Activated CD4-positive, alpha-beta T cell treated with anti-CD3 and anti-CD28 coated beads, Interleukin-2, amount 50 U/mL, for 1 hour (primary cell): ENCODE data around the gene C1orf210.

ENCODE experiments used
- DNase-seq: peaks from one replicate; pipeline ENCODE4 v3.0.0-alpha.2; 2020

C1orf210 gene

GRCh38 chr1:43272161-43272560 is 13.2 kb downstream of the C1orf210 start:
- no peak for DNase-seq

DNA sequence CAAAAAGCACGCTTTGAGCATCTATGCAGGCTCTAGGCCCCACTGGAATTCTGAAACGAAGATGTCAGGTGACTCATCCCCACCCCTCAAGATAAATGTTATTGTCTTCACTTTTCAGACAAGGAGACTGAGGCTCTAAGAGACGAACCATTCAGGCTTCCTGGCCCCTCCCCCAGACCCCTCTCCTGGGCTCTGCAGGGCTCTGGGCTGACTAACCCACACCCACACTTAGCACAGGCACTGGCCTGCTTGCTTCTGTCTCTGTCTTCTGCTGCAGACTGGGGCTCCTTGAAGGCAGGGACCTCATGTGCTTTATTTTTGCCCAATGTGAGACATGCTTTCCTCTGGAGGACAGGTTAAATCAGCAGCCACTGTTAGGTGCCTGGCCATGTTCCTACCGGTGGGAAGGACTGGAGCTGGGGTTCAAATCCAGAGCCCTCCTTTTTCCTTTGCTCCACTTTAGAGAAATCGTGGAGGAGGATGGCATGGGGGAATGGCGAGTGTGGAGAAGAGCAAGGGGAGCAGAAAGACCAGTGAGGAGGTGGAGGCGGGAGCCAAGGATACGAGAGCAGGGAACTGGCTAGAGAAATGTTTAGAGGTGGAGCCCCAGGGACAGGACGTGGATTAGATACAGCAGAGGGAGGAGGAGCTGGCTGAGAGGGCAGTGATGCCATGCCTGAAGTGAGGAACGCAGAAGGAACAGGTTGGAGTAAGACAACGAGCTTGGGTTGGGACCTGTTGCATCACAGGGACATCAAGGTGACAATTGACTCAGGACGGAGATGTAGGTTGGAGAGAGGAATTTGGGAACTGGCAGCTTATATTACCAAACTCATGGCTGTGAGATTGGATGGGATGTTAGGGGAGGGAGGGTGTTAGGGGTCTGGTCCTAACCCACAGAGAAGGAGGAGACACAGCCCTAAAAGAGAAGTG is 13.9 kb downstream of the C1orf210 start:
- DNase-seq = no peak

DNA sequence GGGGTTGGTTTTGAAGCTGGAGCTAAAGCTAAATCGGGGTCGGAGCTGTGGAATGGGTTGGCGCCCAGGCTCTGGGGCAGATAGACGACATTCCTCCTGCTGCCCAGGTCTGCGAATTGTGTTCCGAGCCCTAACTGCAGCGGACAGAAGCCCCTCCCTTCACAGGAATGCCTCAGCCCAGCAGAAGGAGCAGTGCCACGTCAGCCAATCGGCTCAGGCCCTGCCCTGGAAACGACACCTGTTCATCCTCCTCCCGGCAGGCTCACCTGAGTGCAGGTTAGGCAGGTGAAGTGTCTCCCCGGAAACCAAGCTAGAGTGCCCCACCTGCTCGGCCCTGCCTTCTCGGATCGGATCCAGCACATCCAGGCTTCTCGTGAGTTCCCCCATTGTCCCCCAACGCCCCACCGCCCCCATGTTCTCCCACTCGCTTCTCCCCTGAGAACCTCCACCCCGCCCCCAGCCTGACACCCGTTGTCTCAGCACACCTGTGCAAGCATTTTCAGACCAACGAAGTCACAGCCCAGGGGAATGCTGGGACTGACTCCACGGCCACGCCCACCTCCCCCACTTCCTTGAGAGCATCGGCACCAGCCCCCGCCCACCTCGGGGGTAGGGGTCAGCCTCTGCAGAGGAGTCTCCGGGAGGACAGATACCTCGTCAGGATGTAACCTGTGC is 14.8 kb downstream of the C1orf210 start:
- DNase-seq = no peak

GRCh38 chr1:43269627-43270375 is 15.6 kb downstream of the C1orf210 start, which contains the start of gene TMEM125:
TMEM125 (plus strand) TSS chr1:43269983; CDS start chr1:43272723, 2,740 bp downstream.
- no peak for DNase-seq

GRCh38 chr1:43267818-43268425 is 17.5 kb downstream of the C1orf210 start:
- no peak for DNase-seq

DNA sequence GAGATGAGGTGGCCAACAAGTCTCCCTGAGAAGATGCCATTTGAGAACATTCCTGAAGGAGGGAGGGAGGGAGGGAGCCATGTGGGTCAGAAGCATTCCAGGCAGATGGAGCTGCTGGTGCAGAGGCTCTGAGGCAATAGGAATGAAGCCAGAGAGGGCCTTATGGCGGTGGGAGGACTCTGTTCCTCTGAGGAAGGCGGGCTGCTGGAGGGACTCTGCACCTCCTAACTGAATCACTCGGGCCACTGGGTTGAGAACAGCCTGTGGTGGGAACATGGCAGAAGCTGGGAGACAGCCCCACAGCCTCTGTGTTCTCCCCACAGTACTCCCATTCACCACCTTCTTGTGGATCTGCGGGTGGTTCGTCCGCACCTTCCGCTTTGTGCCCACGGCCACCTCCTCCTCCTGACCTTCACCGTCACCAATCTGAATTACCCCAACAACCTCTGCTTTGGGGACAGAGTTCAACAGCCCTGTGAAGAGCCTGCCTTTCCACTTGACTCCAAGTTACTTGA is 18.0 kb downstream of the C1orf210 start:
- DNase-seq = no peak

DNA sequence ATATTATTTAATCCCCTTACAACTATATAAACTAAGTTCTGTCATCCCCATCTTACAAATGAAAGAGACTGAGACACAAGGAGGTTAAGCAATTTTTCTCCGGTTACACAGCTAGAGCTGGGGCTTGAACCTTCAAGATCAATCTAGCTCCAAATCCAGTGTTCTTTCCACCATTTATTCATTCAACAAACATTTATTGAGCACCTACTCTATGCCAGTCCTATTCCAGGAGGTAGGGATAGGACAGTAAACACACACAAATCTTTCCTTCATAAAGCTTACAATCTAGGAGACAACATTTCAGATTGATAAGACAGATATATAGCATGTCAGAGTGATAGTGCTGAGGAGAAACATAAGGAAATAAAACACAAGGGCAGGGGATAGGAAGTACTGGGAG is 18.5 kb downstream of the C1orf210 start:
- DNase-seq = no peak

DNA sequence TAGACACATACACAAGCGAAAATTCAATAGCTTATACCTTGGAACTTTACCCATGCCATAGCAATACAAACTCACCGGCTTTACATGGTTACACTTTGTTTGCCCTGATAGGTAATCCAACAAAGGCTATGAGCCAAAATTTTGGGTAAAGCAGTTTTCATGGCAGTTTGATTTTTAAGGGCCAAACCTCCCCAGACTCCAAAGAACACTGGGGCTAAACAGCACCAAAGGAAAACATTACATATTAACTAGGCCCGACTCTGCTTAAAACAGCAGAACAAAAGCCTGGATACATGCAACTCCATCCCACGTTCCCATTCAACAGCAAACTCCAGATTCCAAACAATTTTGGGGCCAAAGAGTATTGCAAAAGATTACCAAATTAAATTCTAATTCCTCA is 19.9 kb downstream of the C1orf210 start:
- DNase-seq = no peak

GRCh38 chr1:43258370-43258769 is 27.0 kb downstream of the C1orf210 start:
- no peak for DNase-seq

DNA sequence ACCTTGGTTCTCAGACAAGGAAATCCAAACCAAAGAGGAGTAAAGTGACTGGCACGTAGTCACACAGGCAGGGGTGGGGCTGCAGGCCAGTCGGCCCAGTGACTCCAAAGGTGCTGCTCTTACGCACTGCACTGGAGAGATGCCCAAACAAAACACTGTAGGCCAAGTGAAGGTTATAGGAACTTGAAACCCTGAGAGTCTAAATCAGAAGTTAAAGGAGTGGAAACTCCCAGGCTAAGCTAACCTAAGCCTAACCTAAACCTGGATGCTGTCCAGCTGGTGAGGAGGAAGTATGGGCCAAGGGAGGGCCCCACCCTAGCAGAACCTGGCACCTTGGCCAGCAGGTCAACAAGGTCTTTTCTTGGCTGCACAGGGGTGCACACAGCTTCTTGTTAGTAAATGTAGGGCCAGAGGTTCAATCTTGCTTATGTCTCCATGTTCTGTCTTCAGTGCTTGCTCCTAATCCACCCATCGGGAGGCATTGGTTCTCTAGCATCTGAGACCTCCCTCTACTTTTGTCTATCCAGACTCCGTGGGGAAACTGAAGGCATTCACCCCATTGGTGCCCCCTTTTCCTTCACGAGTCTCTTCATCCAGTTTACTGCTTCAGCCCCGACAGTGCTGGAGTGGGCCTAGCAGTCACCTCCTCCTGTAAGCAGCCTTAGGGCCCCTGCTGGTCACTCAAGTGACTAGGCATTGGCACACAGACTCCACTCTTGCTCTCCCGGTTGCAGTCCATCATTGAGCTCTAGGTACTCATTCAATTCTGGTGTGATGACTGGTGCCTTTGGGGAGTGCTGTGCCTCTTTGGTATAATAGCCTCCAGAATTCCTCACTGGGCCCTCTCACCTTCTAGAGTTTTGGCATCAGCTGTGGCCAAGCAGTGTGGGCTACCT is 28.5 kb downstream of the C1orf210 start:
- DNase-seq = no peak

- DNase-seq = no peak
These were observed 29.8 kb downstream of the C1orf210 start for GRCh38 chr1:43255438-43256210.

DNA sequence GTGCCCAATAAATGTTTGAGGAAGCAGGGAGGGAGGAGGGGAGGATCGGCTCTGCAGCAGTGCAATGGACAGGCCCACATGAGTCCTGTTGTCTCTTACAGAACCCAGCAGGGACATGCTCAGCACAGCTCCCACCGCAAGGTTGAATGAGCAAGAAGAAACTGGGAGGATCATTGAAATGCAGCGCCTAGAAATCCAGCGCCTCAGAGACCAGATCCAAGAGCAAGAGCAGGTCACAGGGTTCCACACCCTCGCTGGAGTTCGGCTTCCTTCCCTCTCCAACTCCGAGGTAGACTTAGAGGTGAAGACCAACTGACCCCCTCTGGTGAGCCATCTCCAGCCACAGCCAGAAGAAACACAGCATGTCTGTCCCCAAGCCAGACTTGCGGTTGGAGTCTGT is 31.5 kb downstream of the C1orf210 start:
- no peak for DNase-seq

DNA sequence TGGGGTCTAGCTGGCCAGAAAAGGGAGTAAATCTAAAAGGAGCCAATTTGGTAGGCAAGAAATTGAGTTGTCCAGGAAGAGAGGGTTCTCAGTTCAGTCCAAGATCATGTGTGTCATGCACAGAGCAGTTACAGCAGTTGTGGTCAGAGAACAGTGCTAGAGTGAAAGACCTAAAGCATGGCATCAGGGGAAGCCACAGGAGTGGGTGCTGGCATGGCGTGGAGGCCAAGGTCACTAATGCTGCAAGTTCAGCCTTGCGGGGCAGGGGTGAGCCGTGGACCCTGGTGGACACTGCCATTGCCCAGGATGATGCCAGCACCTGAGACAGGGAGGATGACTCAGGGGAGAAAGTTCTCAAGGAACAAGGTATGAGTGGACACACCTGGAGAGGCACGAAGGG is 32.2 kb downstream of the C1orf210 start:
- no peak for DNase-seq

DNA sequence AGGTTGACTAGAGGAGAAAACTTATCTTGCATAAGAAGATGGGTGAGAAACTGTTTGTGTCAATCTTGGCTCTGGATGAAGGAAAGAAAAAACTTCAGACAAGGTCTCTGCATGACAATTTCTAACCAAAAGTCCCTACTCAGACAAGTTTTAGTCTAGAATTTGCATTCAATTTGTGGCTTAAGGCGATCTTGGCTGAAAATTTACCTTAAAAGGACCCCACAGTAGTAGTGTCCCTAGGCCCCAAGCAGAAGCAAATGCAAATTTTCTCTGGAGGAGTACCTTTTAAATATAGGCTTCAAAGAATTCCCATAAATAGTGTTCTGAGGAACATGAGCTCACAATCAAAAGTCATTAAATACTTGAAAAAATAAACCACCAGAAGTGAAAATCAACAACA is 33.2 kb downstream of the C1orf210 start:
- DNase-seq = no peak

- no peak for DNase-seq
These were observed 34.4 kb downstream of the C1orf210 start for GRCh38 chr1:43251024-43251423.

DNA sequence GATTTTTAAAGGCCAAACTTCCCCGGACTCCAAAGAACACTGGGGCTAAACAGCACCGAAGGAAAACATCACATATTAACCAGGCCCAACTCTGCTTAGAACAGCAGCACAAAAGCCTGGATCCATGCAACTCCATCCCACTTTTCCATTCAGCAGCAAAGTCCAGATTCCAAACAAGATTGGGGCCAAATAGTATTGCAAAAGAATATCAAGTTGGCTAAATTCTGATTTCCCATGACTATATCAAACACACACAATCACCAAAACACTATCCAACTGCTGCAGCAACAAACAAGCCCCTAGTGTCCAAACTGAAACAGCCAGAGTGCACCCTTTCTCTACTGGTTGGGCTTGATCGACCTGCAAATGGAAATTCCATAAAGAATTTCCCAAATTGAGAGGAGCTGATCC is 35.0 kb downstream of the C1orf210 start:
- DNase-seq = no peak

DNA sequence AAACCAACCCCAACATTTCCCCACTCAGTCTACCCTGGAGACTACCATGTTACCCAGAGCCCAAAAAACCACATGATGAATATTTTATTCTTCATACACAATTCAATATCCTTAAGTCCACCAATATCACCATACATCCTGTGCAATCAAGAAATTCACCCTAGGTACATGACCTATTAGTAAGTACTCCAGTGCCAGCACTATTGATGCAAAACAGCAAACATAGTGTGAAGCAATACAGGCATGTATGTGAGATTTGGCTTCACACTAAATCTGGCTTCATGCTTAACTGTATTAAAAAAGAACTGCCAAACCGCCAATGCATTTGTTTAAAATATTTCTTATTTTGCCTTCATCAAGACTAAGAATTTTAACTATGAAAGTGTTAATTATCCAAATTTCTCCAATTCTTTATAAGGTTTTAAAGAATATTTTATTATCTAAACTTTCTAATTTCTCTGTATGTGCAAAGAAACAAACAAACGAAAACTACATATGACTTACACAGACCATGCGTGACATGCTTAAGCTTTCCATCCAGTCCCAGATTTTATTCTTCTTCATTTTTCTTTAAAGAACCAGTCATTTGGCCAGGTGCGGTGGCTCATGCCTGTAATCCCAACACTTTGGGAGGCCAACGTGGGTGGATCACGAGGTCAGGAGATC is 38.0 kb downstream of the C1orf210 start:
- DNase-seq = no peak

GRCh38 chr1:43246466-43247213 is 38.7 kb downstream of the C1orf210 start:
- DNase-seq = no peak

- DNase-seq = no peak
These were observed 42.1 kb downstream of the C1orf210 start for GRCh38 chr1:43243299-43243698.
